Adrenal gland (tissue), 12 donors: Measurements from ENCODE around the gene GNAO1. TPM values are rescaled to one million over a fixed set of nuclear protein-coding genes. Genes with fewer than 3 reads are reported as not detected.

Experiments
- DNase-seq, 7 donors: peaks; one replicate each; pipeline ENCODE4 v3.0.0-alpha.2; 2019 to 2020
- H3K27ac ChIP-seq, 5 donors: fragments of 200-600 bp; sonication (generic) in 4 of 5; 1 replicate in 3 of 5; 2 replicates in 2 of 5; pipeline versions ENCODE4 v1.5.1 to v1.8.0; 2016 to 2020; ENCODE audit warnings: mild to moderate bottlenecking in 1 of 5
- H3K27me3 ChIP-seq: fragments of 200-600 bp; 2 replicates; pipeline ENCODE4 v1.8.0; 2021
- H3K36me3 ChIP-seq, 2 donors: fragments of 200-600 bp; replicated peaks in 1 of 2; 1 replicate in 1 of 2; 2 replicates in 1 of 2; pipeline versions ENCODE4 v1.5.1 to v1.8.0; 2018 to 2022
- H3K4me1 ChIP-seq, 2 donors: fragments of 200-600 bp; replicated peaks in 1 of 2; 1 replicate in 1 of 2; 2 replicates in 1 of 2; pipeline versions ENCODE4 v1.5.1 to v1.8.0; 2018 to 2021
- H3K4me3 ChIP-seq, 4 donors: fragments of 200-600 bp; sonication (generic) in 3 of 4; one replicate each; pipeline ENCODE4 v1.5.1; 2016 to 2018
- H3K9me3 ChIP-seq, 3 donors: fragments of 200-600 bp; sonication (generic) in 1 of 3; replicated peaks in 1 of 3; 1 replicate in 2 of 3; 2 replicates in 1 of 3; pipeline versions ENCODE4 v1.5.1 to v1.8.0; 2016 to 2021
- CTCF ChIP-seq, 6 experiments: fragments of 450-650 bp in 4 of 6; fragments of 200-600 bp in 2 of 6; sonication (generic) in 1 of 6; IDR thresholded peaks; 1 replicate in 5 of 6; 2 replicates in 1 of 6; pipeline versions ENCODE4 v1.5.1 to v1.8.0; 2016 to 2021; ENCODE audit warnings: antibody characterized with exemption in 6 of 6, mild to moderate bottlenecking in 2 of 6, moderate library complexity in 1 of 6
- POLR2A ChIP-seq, 2 donors: fragments of 450-650 bp; IDR thresholded peaks; one replicate each; pipeline ENCODE4 v1.6.1; 2017; ENCODE audit warnings: antibody characterized with exemption in 2 of 2, mild to moderate bottlenecking in 2 of 2, moderate library complexity in 1 of 2
- WGBS, 4 donors: extraction: QIAGEN DNeasy Blood & Tissue Kit in 2 of 4; methylation state at CpG; one replicate each; pipeline versions ENCODE4 v1.1.5 to v1.1.7; 2013 to 2017; 5-methylcytosine and 5-hydroxymethylcytosine counted together
- intact Hi-C, 2 donors: fragments of 100-400 bp; cut with DNase I; formaldehyde crosslinking; loops; one replicate each; pipeline versions ENCODE4 v1.14.1 to v1.15.0; 2022 to 2023
- polyA plus RNA-seq, 3 donors: library from polyadenylated mRNA; stranded (reverse); fragments of 200-250 nt in 2 of 3; fragments of 350-450 nt in 1 of 3; fragmentation: Illumina TruSeq in 1 of 3; extraction: RNeasy Lipid Tissue Mini Kit (QIAGEN cat#74804) in 1 of 3; gene quantifications; one replicate each; pipeline ENCODE4 v1.2.3, GENCODE V29; 2013 to 2014
- total RNA-seq, 9 donors: library from RNA; depleted of rRNA in 4 of 9; stranded (reverse); fragments of >200 nt in 4 of 9; fragments of 120-200 nt in 1 of 9; fragmentation: NEBNext Ultra II Directional in 1 of 9; extraction: Animal tissue kit (Norgen Biotek cat#: 25700) in 1 of 9; gene quantifications; one replicate each; pipeline versions ENCODE4 v1.1.0 to v1.2.4, GENCODE V29; 2013 to 2023
- donor health status: healthy with polysubstance abuse.
- donor health status: Bipolar disorder and iron deficiency.
- donor health status: DM: yes; HTN: yes; CAD: no.
- donor health status: DM: no; HTN: no; CAD: no.
- donor health status: DM: no; HTN: no; CAD: no.
- donor health status: DM: yes; HTN: yes; CAD: no.

The GNAO1 gene
- total and polyA plus RNA-seq, 12 donors = 1.8 to 36.6 (median 5.9) TPM

DNA sequence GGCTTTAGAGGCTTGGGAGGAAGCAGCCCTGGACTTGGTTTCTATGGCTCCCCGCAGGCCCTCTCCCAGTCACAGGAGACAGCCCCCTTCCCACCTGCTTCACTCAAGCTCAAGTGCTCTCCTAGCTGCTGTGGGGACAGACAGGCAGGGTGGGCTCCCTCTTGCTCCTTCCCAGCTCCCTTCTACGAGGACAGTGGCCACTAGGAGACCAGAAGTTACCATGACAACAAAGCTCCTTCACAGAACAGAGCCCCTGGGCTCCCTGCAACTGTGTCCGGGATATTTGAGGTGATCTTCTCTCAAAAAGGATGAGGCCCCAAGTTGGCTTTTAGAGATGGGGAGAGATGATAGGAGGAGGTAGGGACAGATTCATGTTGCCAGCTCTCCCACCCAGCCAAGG lies 117.7 kb downstream of the GNAO1 start:
- H3K27ac ChIP-seq = no peak overlapping the region
- WGBS, 4 donors = 72 to 100% (median 79%) methylated on average over 1 to 3 of the region's 3 CpGs

DNA sequence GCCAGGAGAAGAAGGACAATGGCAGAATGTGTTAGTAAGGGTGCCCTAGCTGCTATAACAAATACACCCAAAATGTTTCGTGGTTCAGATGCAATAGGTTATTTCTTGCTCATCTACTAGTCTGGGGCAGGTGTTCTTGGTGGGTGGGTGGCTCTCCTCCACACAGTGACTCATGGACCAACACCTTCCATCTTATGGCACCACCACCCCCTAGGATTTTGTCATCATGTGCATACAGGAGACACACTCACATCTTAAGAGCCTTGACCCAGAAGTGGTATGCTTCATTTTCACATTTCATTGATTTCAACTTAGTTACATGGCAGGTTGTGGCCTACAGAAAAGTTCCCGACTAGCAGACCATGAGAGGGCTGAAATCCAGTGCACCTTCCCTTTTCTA lies 119.4 kb downstream of the GNAO1 start:
- DNase-seq = no peak
- Histone ChIP-seq H3K27me3 (no peaks in the 10 kb centered on the region), H3K36me3 (no peaks in the 10 kb centered on the region), H3K4me3 (no peak overlapping the region), H3K27ac (no peak overlapping the region), H3K9me3 (no peaks in the 10 kb centered on the region), H3K4me1 (no peaks in the 10 kb centered on the region)
- 87 to 96% (median 91%) methylated on average over 2 of the region's 2 CpGs for WGBS, 4 donors
- TF ChIP-seq POLR2A (IDR thresholded peaks at IDR 0.05) = no peak
- no peak for TF ChIP-seq CTCF (IDR thresholded peaks at IDR 0.05)
- intact Hi-C loops = no loop called here

More for the DNA sequence above, 117.7 kb downstream of the GNAO1 start:
- no peaks in the 10 kb centered on the region for H3K27me3 ChIP-seq
- DNase-seq = no peak
- no peak overlapping the region for H3K4me3 ChIP-seq
- no peaks in the 10 kb centered on the region for H3K9me3 ChIP-seq
- intact Hi-C loops = no loop called here
- H3K36me3 ChIP-seq = no peaks in the 10 kb centered on the region
- TF ChIP-seq POLR2A (IDR thresholded peaks at IDR 0.05) (no peak), CTCF (IDR thresholded peaks at IDR 0.05) (no peak)
- H3K4me1 ChIP-seq = no peaks in the 10 kb centered on the region

DNA sequence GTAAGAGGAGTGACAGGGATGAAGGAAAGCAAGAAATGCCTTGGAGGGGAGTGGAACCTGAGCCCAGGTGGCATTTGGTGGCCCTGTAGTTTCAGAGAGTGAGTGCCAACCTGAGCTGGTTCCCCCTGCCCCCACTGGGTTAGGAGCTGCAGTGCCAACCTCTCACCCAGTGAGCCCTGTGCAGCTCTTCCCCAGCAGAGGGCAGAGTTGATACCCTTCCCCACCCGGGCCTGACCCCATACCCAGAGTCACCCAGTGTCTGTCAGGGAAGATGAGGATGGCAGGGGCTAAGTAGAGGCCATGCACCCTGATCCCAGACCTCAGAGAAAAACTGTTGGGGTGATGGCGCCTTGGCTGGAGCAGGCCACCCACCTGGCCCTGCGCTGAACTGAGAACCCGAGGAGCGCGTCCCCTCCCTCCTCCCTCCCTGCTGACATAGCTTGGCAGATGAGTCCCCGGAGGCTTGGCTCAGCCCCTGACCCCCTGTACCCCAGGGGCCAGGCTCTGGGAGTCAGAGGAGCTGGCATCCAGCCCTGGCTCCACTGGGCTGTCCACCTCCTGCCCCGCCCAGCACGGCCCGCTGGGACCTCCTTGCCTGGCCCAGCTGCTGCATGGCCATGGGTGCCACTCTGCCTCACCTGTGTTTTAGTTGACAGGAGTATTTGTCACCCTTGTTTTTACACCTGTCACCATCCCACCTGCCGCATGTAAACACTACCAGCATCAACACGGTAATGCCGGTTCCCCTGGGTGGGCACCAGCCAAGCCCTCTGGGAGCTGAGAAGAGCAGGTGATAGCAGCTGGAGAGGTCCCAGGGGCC lies 120.1 kb downstream of the GNAO1 start:
- Histone ChIP-seq H3K9me3 (no peaks in the 10 kb centered on the region), H3K4me3 (no peak overlapping the region), H3K27me3 (no peaks in the 10 kb centered on the region), H3K27ac (no peak overlapping the region), H3K36me3 (no peaks in the 10 kb centered on the region), H3K4me1 (no peaks in the 10 kb centered on the region)
- TF ChIP-seq CTCF (IDR thresholded peaks at IDR 0.05) (no peak), POLR2A (IDR thresholded peaks at IDR 0.05) (no peak)
- intact Hi-C loops = no loop called here
- WGBS, 4 donors = 85 to 100% (median 86%) methylated on average over 1 to 13 of the region's 13 CpGs
- no peak for DNase-seq

GRCh38 chr16:56312028-56312300 lies 120.7 kb downstream of the GNAO1 start:
- TF ChIP-seq CTCF (IDR thresholded peaks at IDR 0.05) (no peak), POLR2A (IDR thresholded peaks at IDR 0.05) (no peak)
- intact Hi-C loops = no loop called here
- Histone ChIP-seq H3K4me1 (no peaks in the 10 kb centered on the region), H3K9me3 (no peaks in the 10 kb centered on the region), H3K27ac (no peak overlapping the region), H3K36me3 (no peaks in the 10 kb centered on the region), H3K4me3 (no peak overlapping the region), H3K27me3 (no peaks in the 10 kb centered on the region)
- WGBS, 4 donors = 64 to 100% (median 80%) methylated on average over 3 to 11 of the region's 11 CpGs
- no peak for DNase-seq
